GM12875 (cell line): ENCODE data around the gene ACVRL1.
"Not testable (repeated sequence)": the region's sequence is repeated elsewhere in the genome, so short reads cannot be mapped to it uniquely, and the experiment has no call there.

Experiments used
- H3K4me3 ChIP-seq: one replicate; pipeline ENCODE4 v1.5.1; 2011; ENCODE audit warnings: low read depth, low read length, control low read depth
- TF ChIP-seq, protein P1 (sequence below): IDR thresholded peaks from 2 replicates; pipeline ENCODE4 v1.5.1; 2011; ENCODE audit warnings: low read depth, mild to moderate bottlenecking, control low read depth, inconsistent platforms, low read length, moderate library complexity, borderline replicate concordance; ENCODE audit not compliant: insufficient read depth

ACVRL1 gene

DNA sequence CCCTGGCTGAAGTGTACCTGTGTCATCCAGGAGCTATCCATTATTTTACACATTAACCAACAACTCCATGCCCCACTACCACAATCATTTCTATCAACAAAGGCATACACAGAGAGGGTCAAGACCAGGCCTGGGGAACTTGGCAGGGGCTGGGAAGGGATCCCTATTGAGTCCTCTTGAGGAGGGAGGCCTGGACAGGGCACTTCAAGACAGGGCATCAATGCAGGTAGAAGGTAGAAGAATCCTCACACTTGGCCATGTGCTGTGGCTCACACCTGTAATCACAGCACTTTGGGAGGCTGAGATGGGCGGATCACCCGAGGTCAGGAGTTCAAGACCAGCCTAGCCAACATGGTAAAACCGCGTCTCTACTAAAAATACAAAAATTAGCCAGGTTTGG, 32.8 kb upstream of the ACVRL1 start:
- no peak overlapping the region for H3K4me3 ChIP-seq
- TF ChIP-seq, protein P1, sequence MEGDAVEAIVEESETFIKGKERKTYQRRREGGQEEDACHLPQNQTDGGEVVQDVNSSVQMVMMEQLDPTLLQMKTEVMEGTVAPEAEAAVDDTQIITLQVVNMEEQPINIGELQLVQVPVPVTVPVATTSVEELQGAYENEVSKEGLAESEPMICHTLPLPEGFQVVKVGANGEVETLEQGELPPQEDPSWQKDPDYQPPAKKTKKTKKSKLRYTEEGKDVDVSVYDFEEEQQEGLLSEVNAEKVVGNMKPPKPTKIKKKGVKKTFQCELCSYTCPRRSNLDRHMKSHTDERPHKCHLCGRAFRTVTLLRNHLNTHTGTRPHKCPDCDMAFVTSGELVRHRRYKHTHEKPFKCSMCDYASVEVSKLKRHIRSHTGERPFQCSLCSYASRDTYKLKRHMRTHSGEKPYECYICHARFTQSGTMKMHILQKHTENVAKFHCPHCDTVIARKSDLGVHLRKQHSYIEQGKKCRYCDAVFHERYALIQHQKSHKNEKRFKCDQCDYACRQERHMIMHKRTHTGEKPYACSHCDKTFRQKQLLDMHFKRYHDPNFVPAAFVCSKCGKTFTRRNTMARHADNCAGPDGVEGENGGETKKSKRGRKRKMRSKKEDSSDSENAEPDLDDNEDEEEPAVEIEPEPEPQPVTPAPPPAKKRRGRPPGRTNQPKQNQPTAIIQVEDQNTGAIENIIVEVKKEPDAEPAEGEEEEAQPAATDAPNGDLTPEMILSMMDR, result no peak

DNA sequence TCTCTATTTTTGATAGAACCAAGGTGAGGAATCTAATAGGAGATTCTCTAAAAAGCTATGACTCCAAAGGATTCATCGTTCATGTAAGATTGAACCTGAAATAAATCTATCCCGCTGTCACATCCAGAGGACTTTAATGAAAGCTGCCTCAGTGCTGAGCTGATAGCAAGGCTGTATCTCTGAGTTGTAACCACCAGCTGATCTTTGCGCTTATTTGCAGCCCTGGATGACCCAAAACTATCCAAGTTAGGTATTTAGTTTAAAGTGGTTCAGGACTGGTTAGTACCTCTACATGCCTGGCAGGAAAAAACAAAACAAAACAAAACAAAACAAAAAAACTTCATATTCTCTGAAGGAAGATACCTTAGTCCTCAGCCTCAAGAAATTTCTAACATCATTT, 28.2 kb upstream of the ACVRL1 start:
- no peak overlapping the region for H3K4me3 ChIP-seq
- TF ChIP-seq, protein P1, result no peak

DNA sequence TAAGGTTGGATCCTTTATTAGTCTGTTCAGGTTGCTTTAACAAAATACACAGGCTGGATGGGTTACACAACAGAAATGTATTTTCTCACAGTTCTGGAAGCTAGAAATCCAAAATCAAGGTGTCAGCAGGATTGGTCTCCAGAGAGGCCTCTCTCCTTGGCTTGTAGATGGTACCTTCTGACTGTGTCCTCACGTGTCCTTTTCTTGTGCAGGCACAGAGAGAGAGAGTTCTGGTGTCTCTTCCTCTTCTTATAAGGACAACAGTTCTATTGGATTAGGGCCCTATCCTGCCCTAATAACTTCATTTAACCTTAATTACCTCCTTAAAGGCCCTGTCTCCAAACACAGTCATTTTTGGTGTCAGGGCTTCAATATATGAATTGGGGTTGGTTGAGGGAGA, 24.0 kb upstream of the ACVRL1 start:
- TF ChIP-seq, protein P1, result no peak
- H3K4me3 ChIP-seq, result no peak overlapping the region

DNA sequence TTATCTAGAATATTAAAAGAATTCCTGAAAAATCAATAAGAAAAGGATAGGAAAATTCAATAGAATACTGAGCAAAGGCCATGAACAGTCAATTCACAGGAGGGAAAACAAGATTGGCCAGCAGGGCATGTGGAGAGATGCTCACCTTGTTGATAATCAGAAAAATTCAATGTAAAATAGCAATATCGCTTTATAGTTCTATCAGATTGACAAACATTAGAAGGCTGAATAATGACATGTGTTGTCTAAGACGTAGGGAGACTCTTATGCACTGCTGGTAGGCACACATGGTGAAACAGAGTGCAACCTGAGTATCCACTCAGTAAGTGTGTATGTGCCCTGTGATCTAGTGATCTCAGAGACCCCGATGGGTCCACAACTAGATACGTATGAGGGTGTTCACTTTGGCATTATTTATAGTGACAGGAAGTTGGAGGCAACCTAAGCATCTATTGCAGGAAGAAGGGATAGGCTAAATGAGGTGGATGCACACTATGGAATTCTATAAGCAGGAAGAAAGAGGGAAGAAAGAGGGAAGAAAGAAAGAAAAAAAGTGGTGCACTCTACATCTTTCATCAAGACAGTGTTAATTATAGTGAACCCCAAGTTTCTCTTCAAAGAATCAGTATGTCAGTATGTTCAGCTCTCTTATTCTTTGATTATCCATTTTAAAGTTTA, 23.2 kb upstream of the ACVRL1 start:
- TF ChIP-seq, protein P1, result no peak
- no peak overlapping the region for H3K4me3 ChIP-seq

DNA sequence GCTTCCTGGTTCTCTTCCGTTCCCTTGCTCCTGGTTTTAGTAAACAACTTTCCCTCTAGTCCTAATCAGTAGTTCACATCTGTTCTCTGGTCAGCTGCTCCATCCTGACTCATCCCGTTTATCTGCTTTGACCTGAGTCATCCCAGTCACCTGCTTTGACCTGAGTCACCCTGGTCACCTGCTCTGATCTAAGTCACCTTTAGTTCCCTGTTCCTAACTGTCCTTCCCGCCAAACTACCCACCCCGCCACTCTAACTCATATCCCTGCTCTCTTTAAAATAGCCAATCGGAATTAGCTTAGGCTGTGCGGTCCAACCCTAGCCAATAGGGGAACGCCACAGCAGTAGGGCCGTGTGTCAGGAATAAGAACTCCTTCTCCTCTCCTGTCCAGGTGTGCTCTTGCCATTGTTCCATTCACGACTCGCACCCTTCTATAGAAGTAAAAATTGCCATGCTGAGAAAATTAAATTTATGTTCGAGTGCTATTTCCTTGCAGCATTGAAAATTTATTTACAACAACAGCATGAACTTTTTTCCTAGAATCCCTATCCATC, 22.6 kb upstream of the ACVRL1 start:
- TF ChIP-seq, protein P1, result no peak
- H3K4me3 ChIP-seq, result no peak overlapping the region

DNA sequence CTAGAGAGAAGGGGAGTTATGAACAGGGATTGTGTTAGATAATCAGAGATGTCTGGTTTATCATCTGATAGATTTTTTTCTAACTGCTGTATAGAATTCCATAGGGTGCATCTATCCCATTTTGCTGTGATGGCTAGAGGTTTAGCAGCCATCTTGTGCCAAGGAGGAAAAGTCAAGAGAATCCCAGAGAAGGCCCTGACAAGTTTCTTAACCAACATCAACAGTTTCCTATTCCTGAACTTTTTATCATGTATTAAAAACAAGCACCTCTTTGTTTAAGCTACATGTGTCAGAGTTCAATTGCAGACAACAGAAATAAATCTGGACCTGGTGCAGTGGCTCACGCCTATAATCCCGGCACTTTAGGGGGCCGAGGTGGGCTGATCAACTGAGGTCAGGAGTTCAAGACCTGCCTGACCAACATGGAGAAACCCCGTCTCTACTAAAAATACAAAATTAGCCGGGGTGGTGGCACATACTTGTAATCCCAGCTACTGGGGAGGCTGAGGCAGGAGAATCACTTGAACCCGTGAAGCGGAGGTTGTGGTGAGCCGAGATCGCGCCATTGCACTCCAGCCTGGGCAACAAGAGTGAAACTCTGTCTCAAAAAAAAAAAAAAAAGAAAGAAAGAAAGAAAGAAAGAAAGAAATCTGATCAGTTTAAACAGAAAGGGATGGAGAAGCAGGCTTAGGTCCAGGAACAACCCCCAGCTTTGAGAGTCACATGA, 21.8 kb upstream of the ACVRL1 start:
- H3K4me3 ChIP-seq, result not testable (repeated sequence)

DNA sequence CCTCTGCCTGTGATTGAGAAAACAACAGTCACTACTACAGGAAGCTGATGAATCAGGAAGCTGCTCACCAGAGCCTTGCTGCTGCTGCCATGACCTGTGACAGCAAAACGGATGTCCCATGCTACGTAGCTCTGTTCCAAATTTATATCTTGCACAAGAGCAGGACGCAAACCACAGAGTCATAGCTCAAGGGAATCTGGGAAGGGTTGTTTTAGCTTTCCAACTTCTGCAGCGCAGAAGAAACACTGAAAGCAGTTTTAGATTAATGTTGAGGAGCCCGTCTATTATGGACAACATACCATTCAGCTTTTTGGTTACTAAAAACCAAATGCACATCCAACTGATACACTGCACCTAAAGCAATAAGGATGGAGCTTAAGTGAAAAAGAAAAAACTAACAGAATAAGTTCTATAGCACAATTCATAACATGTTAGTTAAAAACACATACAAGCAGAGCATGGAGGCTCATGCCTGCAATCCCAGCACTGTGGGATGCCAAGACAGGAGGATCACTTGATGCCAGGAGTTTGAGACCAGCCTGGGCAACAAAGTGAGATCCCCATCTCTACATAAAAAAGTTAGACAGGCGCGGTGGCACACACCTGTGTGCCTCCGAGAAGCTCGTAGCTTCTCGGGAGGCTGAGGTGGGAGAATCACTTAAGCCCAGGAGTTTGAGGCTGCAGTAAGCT, 21.1 kb upstream of the ACVRL1 start:
- no peak overlapping the region for H3K4me3 ChIP-seq
- TF ChIP-seq, protein P1, result no peak
